HG03432 (cell line): Measurements from ENCODE around the gene NFS1.
"Not testable (repeated sequence)": the region's sequence is repeated elsewhere in the genome, so short reads cannot be mapped to it uniquely, and the experiment has no call there.

Experiments
- ATAC-seq: cut with Tn5 transposase; IDR thresholded peaks from one replicate; pipeline ENCODE4 v1.9.1; 2021; ENCODE audit warnings: mild to moderate bottlenecking, moderate library complexity; ENCODE audit not compliant: unreplicated experiment

Gene NFS1

GRCh38 chr20:35729836-35730582 lies 30.9 kb upstream of the NFS1 start:
- no peak for ATAC-seq

DNA sequence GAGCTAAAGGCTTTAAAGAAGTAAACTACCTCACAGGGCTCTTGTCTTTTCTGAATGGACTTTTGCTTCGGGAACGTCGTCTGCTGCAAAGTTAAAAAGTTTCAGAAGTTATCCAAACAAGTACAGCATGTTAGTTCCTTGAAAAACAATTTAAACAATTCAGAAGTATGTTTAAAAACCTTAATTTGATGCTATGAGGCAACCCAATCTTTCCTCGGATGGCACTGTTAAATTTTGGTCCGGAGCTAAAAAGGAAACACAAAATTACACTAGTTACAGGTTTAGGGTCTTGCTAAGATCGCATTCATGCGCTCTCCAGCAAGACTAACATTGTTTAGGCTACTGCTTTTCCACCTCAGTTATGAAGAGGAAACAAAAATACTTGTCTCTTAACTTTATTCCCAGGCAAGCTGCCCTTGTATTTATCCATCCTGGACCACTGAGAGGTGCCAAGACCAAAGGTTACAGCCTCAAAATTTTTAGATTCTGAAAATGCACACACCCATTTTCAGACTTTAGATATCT lies 30.2 kb upstream of the NFS1 start:
- no peak for ATAC-seq

DNA sequence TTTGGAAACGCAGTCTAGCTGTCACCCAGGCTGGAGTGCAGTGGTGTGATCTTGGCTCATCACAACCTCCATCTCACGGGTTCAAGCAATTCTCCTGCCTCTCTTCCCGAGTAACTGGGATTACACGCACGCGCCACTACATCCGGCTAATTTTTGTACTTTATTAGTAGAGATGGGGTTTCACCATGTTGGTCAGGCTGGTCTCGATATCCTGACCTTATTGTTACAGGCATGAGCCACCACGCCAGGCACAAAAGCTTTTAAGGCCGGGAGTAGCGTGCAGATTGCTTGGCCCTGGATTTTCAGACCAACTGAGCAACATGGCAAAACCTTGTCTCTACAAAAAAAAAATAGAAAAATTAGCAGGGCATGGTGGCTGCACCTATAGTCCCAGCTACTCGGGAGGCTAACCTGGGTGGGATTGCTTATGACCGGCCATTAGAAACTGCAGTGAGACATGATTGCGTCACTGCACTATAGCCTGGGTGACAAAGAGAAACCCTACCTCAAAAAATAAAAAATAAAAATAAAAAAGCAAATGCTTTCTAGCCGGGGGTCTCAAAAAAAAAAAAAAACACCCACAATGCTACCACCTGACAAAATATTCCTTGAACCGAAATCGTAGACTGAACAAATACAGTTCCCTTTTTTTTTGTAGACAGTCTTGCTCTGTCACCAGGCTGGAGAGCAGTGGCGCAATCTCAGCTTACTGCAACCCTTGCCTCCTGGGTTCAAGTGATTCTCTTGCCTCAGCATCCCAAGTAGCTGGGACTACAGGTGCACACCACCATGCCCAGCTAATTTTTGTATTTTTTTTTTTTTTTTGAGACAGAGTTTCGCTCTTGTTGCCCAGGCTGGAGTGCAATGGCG lies 27.9 kb upstream of the NFS1 start:
- ATAC-seq: no peak

- ATAC-seq: no peak
Measured at GRCh38 chr20:35724321-35725230, 25.4 kb upstream of the NFS1 start.

DNA sequence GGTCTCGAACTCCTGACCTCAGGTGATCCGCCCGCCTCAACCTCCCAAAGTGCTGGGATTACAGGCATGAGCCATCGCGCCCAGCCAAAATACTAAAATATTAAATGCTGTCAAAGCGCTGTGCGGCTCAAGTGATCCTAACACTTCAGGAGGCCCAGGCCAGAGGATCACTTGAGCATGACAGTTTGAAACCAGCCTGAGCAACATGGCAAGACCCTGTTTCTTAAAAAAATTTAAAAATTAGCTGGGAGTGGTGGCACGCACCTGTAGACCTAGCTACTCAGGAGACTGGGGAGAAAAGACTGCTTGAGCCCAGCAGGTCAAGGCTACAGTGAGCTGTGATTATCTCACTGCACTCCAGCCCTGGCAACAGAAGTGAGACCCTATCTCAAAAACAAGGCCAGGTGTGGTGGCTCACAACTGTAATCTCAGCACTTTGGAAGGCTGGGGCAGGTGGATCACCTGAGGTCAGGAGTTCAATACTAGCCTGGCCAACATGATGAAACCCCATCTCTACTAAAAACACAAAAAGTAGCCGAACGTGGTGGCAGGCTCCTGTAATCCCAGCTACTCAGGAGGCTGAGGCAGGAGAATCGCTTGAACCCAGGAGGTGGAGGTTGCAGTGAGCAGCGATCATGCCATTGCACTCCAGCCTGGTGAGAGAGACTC lies 24.6 kb upstream of the NFS1 start:
- ATAC-seq: not testable (repeated sequence)

GRCh38 chr20:35723275-35723639 lies 24.1 kb upstream of the NFS1 start:
- not testable (repeated sequence) for ATAC-seq

- no peak for ATAC-seq
Measured at GRCh38 chr20:35721621-35722020, 22.5 kb upstream of the NFS1 start.

- no peak for ATAC-seq
Measured at GRCh38 chr20:35721219-35721618, 22.1 kb upstream of the NFS1 start.

GRCh38 chr20:35720165-35721123 lies 21.3 kb upstream of the NFS1 start:
- ATAC-seq: no peak

DNA sequence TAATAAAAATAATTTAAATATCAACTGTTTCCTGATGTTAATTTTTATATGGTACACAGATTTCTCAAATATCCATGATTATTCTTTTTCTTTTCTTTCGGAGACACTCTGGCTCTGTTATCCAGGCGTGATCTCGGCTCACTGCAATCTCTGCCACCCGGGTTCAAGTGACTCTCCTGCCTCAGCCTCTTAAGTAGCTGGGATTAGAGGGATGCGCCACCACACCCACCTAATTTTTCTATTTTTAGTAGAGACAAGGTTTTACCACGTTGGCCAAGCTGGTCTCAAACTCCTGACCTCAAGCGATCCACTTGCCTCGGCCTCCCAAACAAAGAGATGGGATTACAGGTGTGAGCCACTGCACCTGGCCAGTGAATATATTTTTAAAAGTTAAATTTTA lies 20.6 kb upstream of the NFS1 start:
- no peak for ATAC-seq

DNA sequence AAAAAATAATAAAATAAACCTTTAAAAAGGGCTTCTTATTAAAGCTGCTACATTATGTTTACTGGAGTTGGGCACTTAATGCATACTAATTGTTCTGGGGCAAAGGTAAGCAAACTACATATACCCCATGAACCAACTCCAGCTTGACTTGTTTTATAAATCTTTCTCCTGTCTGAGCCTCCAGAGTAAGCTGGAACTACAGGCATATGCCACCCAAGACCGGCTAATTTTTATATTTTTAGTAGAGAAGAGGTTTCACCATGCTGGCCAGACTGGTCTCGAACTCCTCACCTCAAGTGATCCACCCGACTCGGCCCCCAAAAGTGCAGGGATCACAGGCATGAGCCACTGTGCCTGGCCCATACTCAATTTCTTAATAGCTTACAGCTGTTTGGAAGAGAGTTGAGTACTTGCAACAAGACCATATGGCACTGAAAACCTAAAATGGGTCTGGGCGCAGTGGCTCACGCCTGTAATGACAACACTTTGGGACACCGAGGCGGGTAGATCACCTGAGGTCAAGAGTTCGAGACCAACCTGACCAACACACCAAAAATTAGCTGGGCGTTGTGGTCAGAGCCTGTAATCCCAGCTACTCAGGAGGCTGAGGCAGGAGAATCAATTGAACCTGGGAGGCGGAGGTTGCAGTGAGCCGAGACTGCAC lies 20.0 kb upstream of the NFS1 start:
- no peak for ATAC-seq

- not testable (repeated sequence) for ATAC-seq
Measured at GRCh38 chr20:35718321-35718720, 19.2 kb upstream of the NFS1 start.

- no peak for ATAC-seq
Measured at GRCh38 chr20:35716330-35716729, 17.2 kb upstream of the NFS1 start.

DNA sequence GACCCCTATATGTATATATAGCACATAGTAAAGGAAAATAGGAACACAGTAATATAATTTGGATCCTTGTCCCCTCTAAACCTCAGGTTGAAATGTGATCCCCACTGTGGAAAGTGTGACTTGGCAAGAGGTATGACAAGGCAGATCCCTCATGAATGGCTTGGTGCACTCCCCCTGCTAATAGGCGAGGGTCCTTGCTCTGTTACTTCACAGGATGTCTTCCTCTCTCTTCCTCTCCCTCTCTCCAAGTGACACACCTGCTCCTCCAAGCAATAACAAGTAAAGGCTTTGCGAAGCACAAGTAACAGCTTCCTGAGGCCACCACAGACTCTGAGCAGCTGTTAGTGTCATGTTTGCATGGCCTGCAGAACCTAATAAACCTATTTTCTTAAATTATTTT lies 16.5 kb upstream of the NFS1 start:
- ATAC-seq: no peak

DNA sequence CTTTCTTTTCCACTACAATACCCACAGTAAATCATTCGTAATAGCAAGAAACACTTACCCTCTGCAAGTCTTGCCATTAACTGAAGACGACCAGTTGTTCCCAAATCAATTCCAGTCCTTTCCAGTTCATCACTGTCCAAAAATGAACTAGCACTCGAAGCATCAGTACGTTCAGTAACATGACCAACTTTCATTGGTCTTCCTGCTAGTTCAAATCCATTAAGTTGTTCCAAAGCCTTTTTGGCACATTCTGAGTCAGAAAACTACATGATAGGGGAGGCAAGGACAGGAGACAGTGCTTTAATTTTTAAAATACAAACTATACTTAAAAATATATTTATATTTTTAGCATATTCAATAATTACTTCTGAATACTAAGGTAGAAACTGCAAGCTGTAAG lies 15.0 kb upstream of the NFS1 start:
- no peak for ATAC-seq

DNA sequence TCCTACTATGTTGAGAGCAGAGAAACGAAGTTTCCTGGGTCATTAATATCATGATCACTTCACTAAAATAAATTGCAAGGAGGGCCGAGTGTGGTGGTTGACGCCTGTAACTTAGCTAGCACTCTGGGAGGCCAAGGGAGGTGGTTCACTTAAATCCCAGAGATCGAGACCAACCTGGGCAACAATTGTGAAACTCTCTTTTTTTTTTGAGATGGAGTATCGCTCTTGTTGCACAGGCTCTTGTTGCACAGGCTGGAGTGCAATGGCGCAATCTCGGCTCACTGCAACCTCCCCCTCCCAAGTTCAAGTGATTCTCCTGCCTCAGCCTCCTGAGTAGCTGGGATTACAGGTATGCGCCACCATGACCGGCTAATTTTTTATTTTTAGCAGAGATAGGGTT lies 14.0 kb upstream of the NFS1 start:
- ATAC-seq: not testable (repeated sequence)

- ATAC-seq: no peak
Measured at GRCh38 chr20:35711588-35712209, 12.5 kb upstream of the NFS1 start.

DNA sequence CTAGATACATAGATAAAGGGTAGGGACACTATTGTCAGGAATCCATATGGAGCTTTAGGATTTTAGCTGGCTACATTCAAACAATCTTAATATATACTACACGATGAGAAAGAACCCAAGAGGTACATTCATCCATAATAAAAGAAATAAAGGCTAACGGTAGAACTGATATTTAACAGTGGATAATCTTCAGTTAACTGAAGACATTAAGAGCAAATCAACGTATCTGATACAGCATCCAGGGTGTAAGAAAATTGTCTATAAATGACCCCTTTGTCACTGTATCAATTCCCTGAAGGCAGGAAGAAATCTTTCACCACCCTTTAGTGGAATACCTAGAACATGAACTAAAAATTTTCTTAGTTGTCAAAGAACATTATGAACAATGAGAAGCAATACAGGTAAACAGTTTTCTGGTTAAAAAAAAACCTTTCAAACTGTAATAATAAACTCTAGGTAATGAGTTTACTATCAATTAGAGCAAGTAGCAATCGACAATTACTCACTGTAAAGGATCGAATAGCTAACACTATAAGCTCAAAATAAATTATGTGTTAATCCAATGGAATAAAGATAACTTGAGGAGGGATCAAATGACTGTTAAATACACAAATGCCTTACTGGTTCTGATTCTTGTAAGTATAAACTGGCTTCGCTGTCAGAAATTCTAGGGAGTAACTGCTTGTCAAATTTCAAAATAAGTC lies 11.9 kb upstream of the NFS1 start:
- ATAC-seq: no peak
